Thyroid gland (tissue), 4 donors: ENCODE measurements around the gene PLA2G12A.

Source experiments
- POLR2A ChIP-seq, 2 donors: fragments of 450-650 bp; IDR thresholded peaks; one replicate each; pipeline ENCODE4 v1.6.1; 2017; ENCODE audit warnings: antibody characterized with exemption in 2 of 2, mild to moderate bottlenecking in 2 of 2, moderate library complexity in 1 of 2
- TF ChIP-seq, protein P1 (sequence below), 6 experiments: fragments of 200-600 bp in 3 of 6; fragments of 450-650 bp in 3 of 6; sonication (generic) in 3 of 6; IDR thresholded peaks; one replicate each; pipeline ENCODE4 v1.5.1; 2016 to 2019; ENCODE audit warnings: antibody characterized with exemption in 6 of 6, mild to moderate bottlenecking in 2 of 6, inconsistent platforms in 1 of 6, moderate library complexity in 1 of 6

DNA sequence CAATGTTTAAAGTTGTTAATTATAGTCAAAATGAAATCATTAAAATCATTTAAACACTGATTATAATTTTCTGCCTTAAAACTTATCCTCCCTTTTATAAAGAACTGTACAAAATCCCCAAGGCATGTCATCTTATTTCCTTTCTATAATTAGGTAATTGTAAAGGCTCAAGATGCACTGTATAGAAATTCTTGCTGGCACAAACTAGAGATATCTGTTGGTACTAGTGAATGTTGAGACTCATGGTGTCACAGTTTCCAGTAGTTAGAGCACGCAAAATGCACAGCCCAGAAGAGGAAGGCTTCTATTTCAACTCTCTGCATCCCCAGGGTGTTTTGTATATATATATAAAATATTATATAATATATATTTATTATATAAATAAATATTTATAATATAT, 22.7 kb upstream of the PLA2G12A start:
- TF ChIP-seq POLR2A (IDR thresholded peaks at IDR 0.05) = no peak
- TF ChIP-seq, protein P1, sequence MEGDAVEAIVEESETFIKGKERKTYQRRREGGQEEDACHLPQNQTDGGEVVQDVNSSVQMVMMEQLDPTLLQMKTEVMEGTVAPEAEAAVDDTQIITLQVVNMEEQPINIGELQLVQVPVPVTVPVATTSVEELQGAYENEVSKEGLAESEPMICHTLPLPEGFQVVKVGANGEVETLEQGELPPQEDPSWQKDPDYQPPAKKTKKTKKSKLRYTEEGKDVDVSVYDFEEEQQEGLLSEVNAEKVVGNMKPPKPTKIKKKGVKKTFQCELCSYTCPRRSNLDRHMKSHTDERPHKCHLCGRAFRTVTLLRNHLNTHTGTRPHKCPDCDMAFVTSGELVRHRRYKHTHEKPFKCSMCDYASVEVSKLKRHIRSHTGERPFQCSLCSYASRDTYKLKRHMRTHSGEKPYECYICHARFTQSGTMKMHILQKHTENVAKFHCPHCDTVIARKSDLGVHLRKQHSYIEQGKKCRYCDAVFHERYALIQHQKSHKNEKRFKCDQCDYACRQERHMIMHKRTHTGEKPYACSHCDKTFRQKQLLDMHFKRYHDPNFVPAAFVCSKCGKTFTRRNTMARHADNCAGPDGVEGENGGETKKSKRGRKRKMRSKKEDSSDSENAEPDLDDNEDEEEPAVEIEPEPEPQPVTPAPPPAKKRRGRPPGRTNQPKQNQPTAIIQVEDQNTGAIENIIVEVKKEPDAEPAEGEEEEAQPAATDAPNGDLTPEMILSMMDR (IDR thresholded peaks at IDR 0.05) = no peak
